Stimulated activated CD4-positive, alpha-beta T cell treated with anti-CD3 and anti-CD28 coated beads, TNF-alpha, amount 100 ng/mL, for 48 hours (primary cell): ENCODE measurements around the gene VWCE.

Source experiments
- DNase-seq, 3 donors: peaks; one replicate each; pipeline ENCODE4 v3.0.0-alpha.2; 2020; ENCODE audit warnings: low read depth in 3 of 3

Gene VWCE

GRCh38 chr11:61294717-61295595 is at the start of gene VWCE:
VWCE (minus strand) TSS chr11:61295316; CDS start chr11:61295037, 279 bp downstream.
- DNase-seq = peak; percentile 44 to 64 (median 62)

- DNase-seq = no peak
These were observed 49.0 kb upstream of the VWCE start for GRCh38 chr11:61343792-61344745.

GRCh38 chr11:61342207-61342803 is 47.2 kb upstream of the VWCE start:
- DNase-seq = no peak

- DNase-seq = no peak
These were observed 46.6 kb upstream of the VWCE start for GRCh38 chr11:61341706-61342105.

- DNase-seq = no peak
These were observed 45.9 kb upstream of the VWCE start for GRCh38 chr11:61340979-61341378.

GRCh38 chr11:61339490-61339878 is 44.4 kb upstream of the VWCE start:
- no peak for DNase-seq

GRCh38 chr11:61338783-61339489 is 43.8 kb upstream of the VWCE start:
- DNase-seq = no peak

GRCh38 chr11:61337706-61338470 is 42.8 kb upstream of the VWCE start:
- DNase-seq = no peak

GRCh38 chr11:61336171-61336935 is 41.2 kb upstream of the VWCE start:
- peak; percentile 67 to 73 (median 67) for DNase-seq

- no peak for DNase-seq
These were observed 40.2 kb upstream of the VWCE start for GRCh38 chr11:61335355-61335710.

- DNase-seq = no peak
These were observed 39.6 kb upstream of the VWCE start for GRCh38 chr11:61334434-61335354.

- DNase-seq = no peak
These were observed 38.7 kb upstream of the VWCE start for GRCh38 chr11:61333550-61334433.

- peak; percentile 96 to 98 (median 97) for DNase-seq
These were observed 37.9 kb upstream of the VWCE start, which contains the start of the genes DDB1 and TKFC for GRCh38 chr11:61332797-61333549. DDB1 (minus strand) TSS chr11:61333105; CDS start chr11:61332968, 137 bp downstream. TKFC (plus strand) TSS chr11:61333228; CDS start chr11:61334729, 1,501 bp downstream.

- no peak for DNase-seq
These were observed 37.2 kb upstream of the VWCE start for GRCh38 chr11:61332281-61332796.

GRCh38 chr11:61331651-61332050 is 36.5 kb upstream of the VWCE start:
- DNase-seq = no peak

- no peak for DNase-seq
These were observed 34.8 kb upstream of the VWCE start for GRCh38 chr11:61329871-61330270.

- DNase-seq = no peak
These were observed 33.2 kb upstream of the VWCE start for GRCh38 chr11:61328351-61328750.
